Esophagus squamous epithelium (tissue), 5 donors: ENCODE data around the gene SORL1. TPM values are rescaled to one million over a fixed set of nuclear protein-coding genes. Genes with fewer than 3 reads are reported as not detected.
A peak's percentile ranks its signal among the peaks of the same experiment; 100 is the strongest.

Experiments
- DNase-seq: peaks from one replicate; lab custom pipeline; 2025; lab: John Stamatoyannopoulos, UW
- H3K27ac ChIP-seq, 4 donors: fragments of 200-600 bp; sonication (generic); one replicate each; pipeline ENCODE4 v1.5.1; 2016 to 2019; ENCODE audit warnings: mild to moderate bottlenecking in 1 of 4
- H3K27me3 ChIP-seq, 4 donors: fragments of 200-600 bp; sonication (generic); 1 replicate in 3 of 4; 2 replicates in 1 of 4; pipeline versions ENCODE4 v1.5.1 to v1.6.0; 2017 to 2021; ENCODE audit warnings: antibody characterized with exemption in 1 of 4
- H3K36me3 ChIP-seq, 3 donors: fragments of 200-600 bp; sonication (generic); one replicate each; pipeline ENCODE4 v1.5.1; 2016 to 2019
- H3K4me1 ChIP-seq, 3 donors: fragments of 200-600 bp; sonication (generic); one replicate each; pipeline ENCODE4 v1.5.1; 2017 to 2019
- H3K4me3 ChIP-seq, 4 donors: fragments of 200-600 bp; sonication (generic); 1 replicate in 3 of 4; 2 replicates in 1 of 4; pipeline ENCODE4 v1.5.1; 2016 to 2019; ENCODE audit warnings: mild to moderate bottlenecking in 2 of 4, moderate library complexity in 1 of 4
- H3K9me3 ChIP-seq, 3 donors: fragments of 200-600 bp; sonication (generic); one replicate each; pipeline ENCODE4 v1.5.1; 2016 to 2019
- CTCF ChIP-seq, 6 experiments: fragments of 450-650 bp in 4 of 6; fragments of 200-600 bp in 2 of 6; sonication (generic) in 2 of 6; IDR thresholded peaks; one replicate each; pipeline ENCODE4 v1.5.1; 2016 to 2019; ENCODE audit warnings: antibody characterized with exemption in 6 of 6, mild to moderate bottlenecking in 4 of 6, moderate library complexity in 4 of 6
- POLR2A ChIP-seq, 4 donors: fragments of 450-650 bp; IDR thresholded peaks; one replicate each; pipeline ENCODE4 v1.6.1; 2017; ENCODE audit warnings: antibody characterized with exemption in 4 of 4, mild to moderate bottlenecking in 4 of 4, moderate library complexity in 3 of 4
- WGBS, 2 donors: methylation state at CpG; one replicate each; pipeline ENCODE4 v1.1.5; 2018; 5-methylcytosine and 5-hydroxymethylcytosine counted together
- intact Hi-C: fragments of 100-400 bp; cut with DNase I; formaldehyde crosslinking; loops from one replicate; pipeline ENCODE4 v1.15.0; 2022
- total RNA-seq, 4 donors: library from RNA; depleted of rRNA; stranded (reverse); fragments of >200 nt; gene quantifications; one replicate each; pipeline ENCODE4 v1.1.0, GENCODE V29; 2016
- donor health status: DM: yes; HTN: yes; CAD: no.

SORL1 gene
- total RNA-seq, 4 donors from 2014 or later, result 6.8 to 19.9 (median 16.3) TPM

- no peak for TF ChIP-seq CTCF (IDR thresholded peaks at IDR 0.05)
- no peak for TF ChIP-seq POLR2A (IDR thresholded peaks at IDR 0.05)
- Histone ChIP-seq H3K4me3 (no peak overlapping the region), H3K4me1 (peaks cover 8 to 48% (median 13%) of the 10 kb centered on the region in 3 donors), H3K36me3 (no peaks in the 10 kb centered on the region), H3K9me3 (no peaks in the 10 kb centered on the region), H3K27me3 (peaks cover 0 to 11% (median 0%) of the 10 kb centered on the region in 4 donors), H3K27ac (peak overlapping the region; percentile 81 to 93 (median 85))
- intact Hi-C loops, result loop anchor here (5.0 kb wide), 2 partner anchors 445 to 550 kb away; no protein-coding TSS in a partner anchor
- DNase-seq, result no peak
- 80% methylated on average over 1 of the region's 6 CpGs for WGBS, 2 donors
Measured at GRCh38 chr11:121657146-121657545, 205.0 kb downstream of the SORL1 start.

DNA sequence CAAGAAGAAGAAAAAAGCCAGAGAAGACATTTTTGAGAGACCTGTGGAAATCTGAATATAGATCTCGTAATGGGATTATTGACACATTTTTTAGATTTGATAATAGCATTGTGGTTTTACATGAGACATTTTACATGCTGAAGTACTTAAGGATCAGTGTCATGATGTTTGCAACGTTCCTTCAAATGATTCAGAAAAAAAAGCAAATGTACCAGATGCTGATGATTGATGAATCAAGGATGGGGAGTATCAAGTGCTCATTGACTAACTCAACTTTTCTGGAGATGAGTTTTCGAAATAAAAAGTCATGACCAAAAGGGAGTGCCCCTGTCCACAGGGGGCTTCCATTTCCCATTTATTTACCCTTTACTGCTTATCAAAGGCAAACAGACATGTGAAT lies 207.7 kb downstream of the SORL1 start:
- H3K9me3 ChIP-seq, result no peaks in the 10 kb centered on the region
- H3K4me3 ChIP-seq, result no peak overlapping the region
- 76 to 81% methylated on average over 3 of the region's 3 CpGs for WGBS, 2 donors
- H3K27me3 ChIP-seq, result no peaks in the 10 kb centered on the region
- intact Hi-C loops, result loop anchor here (5.0 kb wide), 2 partner anchors 442 to 547 kb away; no protein-coding TSS in a partner anchor
- TF ChIP-seq POLR2A (IDR thresholded peaks at IDR 0.05), result no peak
- no peak for TF ChIP-seq CTCF (IDR thresholded peaks at IDR 0.05)
- no peaks in the 10 kb centered on the region for H3K36me3 ChIP-seq
- H3K4me1 ChIP-seq, result peaks cover 8 to 38% (median 10%) of the 10 kb centered on the region in 3 donors
- no peak for DNase-seq
- H3K27ac ChIP-seq, result no peak overlapping the region

- 50 to 62% methylated on average over 4 of the region's 4 CpGs for WGBS, 2 donors
- H3K9me3 ChIP-seq, result no peaks in the 10 kb centered on the region
- H3K27me3 ChIP-seq, result peaks cover 0 to 10% (median 0%) of the 10 kb centered on the region in 4 donors
- no peak overlapping the region for H3K4me3 ChIP-seq
- no peak for DNase-seq
- no peaks in the 10 kb centered on the region for H3K36me3 ChIP-seq
- H3K4me1 ChIP-seq, result peaks cover 0 to 16% (median 4%) of the 10 kb centered on the region in 3 donors
- TF ChIP-seq CTCF (IDR thresholded peaks at IDR 0.05) (no peak), POLR2A (IDR thresholded peaks at IDR 0.05) (no peak)
- intact Hi-C loops, result no loop called here
- peak overlapping the region in 3 of 4 donors; percentile 13 to 80 (median 52) for H3K27ac ChIP-seq
Measured at GRCh38 chr11:121661880-121662486, 209.9 kb downstream of the SORL1 start.

GRCh38 chr11:121664144-121664543 lies 212.0 kb downstream of the SORL1 start:
- Histone ChIP-seq H3K4me3 (no peak overlapping the region), H3K9me3 (no peaks in the 10 kb centered on the region), H3K4me1 (peaks cover 0 to 13% (median 4%) of the 10 kb centered on the region in 3 donors), H3K27ac (no peak overlapping the region), H3K27me3 (peaks cover 0 to 10% (median 0%) of the 10 kb centered on the region in 4 donors), H3K36me3 (no peaks in the 10 kb centered on the region)
- intact Hi-C loops, result no loop called here
- no peak for DNase-seq
- TF ChIP-seq POLR2A (IDR thresholded peaks at IDR 0.05) (no peak), CTCF (IDR thresholded peaks at IDR 0.05) (no peak)

DNA sequence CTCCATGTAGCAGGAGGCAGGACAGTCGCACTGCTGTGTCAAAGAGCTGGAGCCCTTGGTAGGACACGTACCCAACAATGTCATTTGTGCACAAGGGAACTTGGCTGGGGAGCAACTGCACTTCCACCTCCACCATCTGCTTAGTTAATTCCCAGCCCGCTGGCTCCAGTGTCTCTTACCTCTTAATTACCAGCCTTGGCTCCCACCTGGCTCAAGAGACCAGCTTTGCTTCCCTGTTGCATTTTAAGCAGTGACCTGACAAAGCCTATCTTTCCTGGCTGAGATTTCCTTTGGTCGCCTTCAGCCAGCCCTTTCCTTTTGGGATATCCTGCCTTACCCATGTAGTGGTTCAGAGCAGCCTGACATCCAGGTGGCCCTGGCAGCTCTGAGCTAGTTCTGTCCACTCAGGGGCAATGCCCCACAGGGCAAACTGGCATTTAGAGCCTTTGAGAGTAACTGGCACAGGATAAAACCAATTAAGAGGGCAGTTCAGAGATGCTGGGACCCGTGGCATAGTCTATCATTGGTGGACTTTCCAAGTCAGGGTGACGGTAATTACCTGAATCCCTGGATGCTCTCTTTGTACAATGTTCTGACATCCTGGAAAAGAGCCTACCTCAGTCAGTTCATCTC lies 213.2 kb downstream of the SORL1 start:
- H3K4me1 ChIP-seq, result peaks cover 0 to 15% (median 4%) of the 10 kb centered on the region in 3 donors
- 80 to 84% methylated on average over 6 of the region's 6 CpGs for WGBS, 2 donors
- DNase-seq, result no peak
- intact Hi-C loops, result no loop called here
- no peaks in the 10 kb centered on the region for H3K9me3 ChIP-seq
- H3K36me3 ChIP-seq, result no peaks in the 10 kb centered on the region
- peaks cover 0 to 10% (median 0%) of the 10 kb centered on the region in 4 donors for H3K27me3 ChIP-seq
- H3K27ac ChIP-seq, result no peak overlapping the region
- TF ChIP-seq CTCF (IDR thresholded peaks at IDR 0.05) (no peak), POLR2A (IDR thresholded peaks at IDR 0.05) (no peak)
- no peak overlapping the region for H3K4me3 ChIP-seq
